Hepatocyte (in vitro differentiated cells): ENCODE results near the gene MVD. TPM values are rescaled to one million over a fixed set of nuclear protein-coding genes. Genes with fewer than 3 reads are reported as not detected.

Experiments
- DNase-seq: peaks from one replicate; pipeline ENCODE4 v3.0.0-alpha.2; 2016; ENCODE audit warnings: low spot score
- H2AFZ ChIP-seq: fragments of 200-600 bp; sonication (generic); 2 replicates; pipeline ENCODE4 v1.6.0; 2016; ENCODE audit warnings: antibody characterized with exemption, mild to moderate bottlenecking
- H3K27ac ChIP-seq: fragments of 200-600 bp; sonication (generic); 2 replicates; pipeline ENCODE4 v1.5.1; 2016; ENCODE audit warnings: mild to moderate bottlenecking
- H3K27me3 ChIP-seq: fragments of 200-600 bp; sonication (generic); 2 replicates; pipeline ENCODE4 v1.6.1; 2016
- H3K36me3 ChIP-seq: fragments of 200-600 bp; sonication (generic); replicated peaks from 2 replicates; pipeline ENCODE4 v1.5.1; 2016; ENCODE audit warnings: low read depth; ENCODE audit not compliant: insufficient read depth
- H3K4me1 ChIP-seq: fragments of 200-600 bp; sonication (generic); 2 replicates; pipeline ENCODE4 v1.5.1; 2016; ENCODE audit warnings: mild to moderate bottlenecking, moderate library complexity; ENCODE audit not compliant: insufficient read depth
- H3K4me2 ChIP-seq: fragments of 200-600 bp; sonication (generic); 2 replicates; pipeline ENCODE4 v1.6.0; 2016
- H3K4me3 ChIP-seq: fragments of 200-600 bp; sonication (generic); 2 replicates; pipeline ENCODE4 v1.5.1; 2016; ENCODE audit warnings: mild to moderate bottlenecking
- H3K79me2 ChIP-seq: fragments of 200-600 bp; sonication (generic); 2 replicates; pipeline ENCODE4 v1.6.0; 2017; ENCODE audit warnings: mild to moderate bottlenecking
- H3K9me2 ChIP-seq: fragments of 200-600 bp; sonication (generic); replicated peaks from 2 replicates; pipeline ENCODE4 v1.6.0; 2017; ENCODE audit warnings: mild to moderate bottlenecking; ENCODE audit not compliant: insufficient read depth
- H3K9me3 ChIP-seq: fragments of 200-600 bp; sonication (generic); 2 replicates; pipeline ENCODE4 v1.5.1; 2016; ENCODE audit warnings: low read depth, mild to moderate bottlenecking
- H4K20me1 ChIP-seq: fragments of 200-600 bp; sonication (generic); 2 replicates; pipeline ENCODE4 v1.6.0; 2016; ENCODE audit warnings: mild to moderate bottlenecking; ENCODE audit not compliant: insufficient read depth, poor library complexity, severe bottlenecking
- CTCF ChIP-seq: fragments of 200-600 bp; sonication (generic); IDR thresholded peaks from 2 replicates; pipeline ENCODE4 v1.5.1; 2016; ENCODE audit warnings: antibody characterized with exemption, mild to moderate bottlenecking; ENCODE audit not compliant: poor library complexity
- EZH2 ChIP-seq: fragments of 200-600 bp; sonication (generic); IDR thresholded peaks from 2 replicates; pipeline ENCODE4 v1.6.1; 2016; ENCODE audit warnings: antibody characterized with exemption, mild to moderate bottlenecking, borderline replicate concordance
- EZH2phosphoT487 ChIP-seq: fragments of 200-600 bp; sonication (generic); IDR thresholded peaks from one replicate; pipeline ENCODE4 v1.6.1; 2018; ENCODE audit warnings: antibody characterized with exemption, mild to moderate bottlenecking, low read depth, moderate library complexity; ENCODE audit not compliant: unreplicated experiment, severe bottlenecking
- WGBS: methylation state at CpG from one replicate; pipeline ENCODE4 v1.1.6; 2016; ENCODE audit warnings: low lambda C conversion rate; ENCODE audit errors: missing lambda C conversion rate; 5-methylcytosine and 5-hydroxymethylcytosine counted together
- polyA plus RNA-seq: library from polyadenylated mRNA; unstranded; fragments of >200 nt; fragmentation: Nextera tagmentation; extraction: Ambion mirVana; gene quantifications from 2 replicates; pipeline ENCODE4 v1.2.1, GENCODE V29; 2016
- total RNA-seq: library from RNA; depleted of rRNA; stranded (reverse); fragments of >200 nt; gene quantifications from 2 replicates; pipeline ENCODE4 v1.2.3, GENCODE V29; 2014

The MVD gene
- total and polyA plus RNA-seq, 2 experiments from 2014 or later: 71.9 to 152 TPM

GRCh38 chr16:88697116-88697830 lies 34.4 kb upstream of the MVD start:
- H3K4me2 ChIP-seq: no peak overlapping the region
- H2AFZ ChIP-seq: no peak overlapping the region
- WGBS: 92% methylated on average over 45 of the region's 47 CpGs
- no peak for TF ChIP-seq EZH2phosphoT487
- no peak for TF ChIP-seq EZH2
- no peak for TF ChIP-seq CTCF
- H3K36me3 ChIP-seq: no peaks in the 10 kb centered on the region
- DNase-seq: no peak
- H3K9me3 ChIP-seq: no peaks in the 10 kb centered on the region
- no peak overlapping the region for H3K4me3 ChIP-seq
- H3K27me3 ChIP-seq: no peaks in the 10 kb centered on the region
- no peaks in the 10 kb centered on the region for H4K20me1 ChIP-seq
- no peaks in the 10 kb centered on the region for H3K9me2 ChIP-seq
- no peak overlapping the region for H3K27ac ChIP-seq
- no peaks in the 10 kb centered on the region for H3K79me2 ChIP-seq
- no peaks in the 10 kb centered on the region for H3K4me1 ChIP-seq

- no peak overlapping the region for H2AFZ ChIP-seq
- TF ChIP-seq CTCF (no peak), EZH2phosphoT487 (no peak), EZH2 (no peak)
- no peaks in the 10 kb centered on the region for H3K79me2 ChIP-seq
- H3K9me3 ChIP-seq: no peaks in the 10 kb centered on the region
- no peak overlapping the region for H3K27ac ChIP-seq
- no peak overlapping the region for H3K4me3 ChIP-seq
- H3K4me1 ChIP-seq: no peaks in the 10 kb centered on the region
- 95% methylated on average over 14 of the region's 14 CpGs for WGBS
- H3K27me3 ChIP-seq: no peaks in the 10 kb centered on the region
- H3K9me2 ChIP-seq: no peaks in the 10 kb centered on the region
- no peak overlapping the region for H3K4me2 ChIP-seq
- no peak for DNase-seq
- no peaks in the 10 kb centered on the region for H4K20me1 ChIP-seq
- no peaks in the 10 kb centered on the region for H3K36me3 ChIP-seq
These were observed 33.5 kb upstream of the MVD start for GRCh38 chr16:88696441-88696840.

GRCh38 chr16:88695753-88696152 lies 32.9 kb upstream of the MVD start:
- no peaks in the 10 kb centered on the region for H3K27me3 ChIP-seq
- no peak overlapping the region for H3K4me2 ChIP-seq
- no peak overlapping the region for H3K4me3 ChIP-seq
- WGBS: 95% methylated on average over 6 of the region's 7 CpGs
- no peaks in the 10 kb centered on the region for H3K4me1 ChIP-seq
- no peaks in the 10 kb centered on the region for H3K9me2 ChIP-seq
- no peaks in the 10 kb centered on the region for H3K9me3 ChIP-seq
- no peaks in the 10 kb centered on the region for H3K36me3 ChIP-seq
- TF ChIP-seq EZH2phosphoT487 (no peak), EZH2 (no peak), CTCF (no peak)
- H4K20me1 ChIP-seq: no peaks in the 10 kb centered on the region
- no peak for DNase-seq
- no peak overlapping the region for H3K27ac ChIP-seq
- H3K79me2 ChIP-seq: no peaks in the 10 kb centered on the region
- no peak overlapping the region for H2AFZ ChIP-seq
